Lower leg skin (tissue), 3 donors: ENCODE measurements around the gene THADA.

Source experiments
- CTCF ChIP-seq, 3 donors: fragments of 450-650 bp; IDR thresholded peaks; one replicate each; pipeline ENCODE4 v1.5.1; 2016; ENCODE audit warnings: antibody characterized with exemption in 3 of 3, mild to moderate bottlenecking in 3 of 3, moderate library complexity in 2 of 3
- POLR2A ChIP-seq, 2 donors: fragments of 450-650 bp; IDR thresholded peaks; one replicate each; pipeline ENCODE4 v1.6.1; 2016 to 2017; ENCODE audit warnings: antibody characterized with exemption in 2 of 2, mild to moderate bottlenecking in 1 of 2, moderate library complexity in 1 of 2

GRCh38 chr2:43225093-43225787, 370.6 kb downstream of the THADA start:
- TF ChIP-seq CTCF (IDR thresholded peaks at IDR 0.05) (no peak), POLR2A (IDR thresholded peaks at IDR 0.05) (no peak)
